ENCODE data around the gene AXIN2.

DNA sequence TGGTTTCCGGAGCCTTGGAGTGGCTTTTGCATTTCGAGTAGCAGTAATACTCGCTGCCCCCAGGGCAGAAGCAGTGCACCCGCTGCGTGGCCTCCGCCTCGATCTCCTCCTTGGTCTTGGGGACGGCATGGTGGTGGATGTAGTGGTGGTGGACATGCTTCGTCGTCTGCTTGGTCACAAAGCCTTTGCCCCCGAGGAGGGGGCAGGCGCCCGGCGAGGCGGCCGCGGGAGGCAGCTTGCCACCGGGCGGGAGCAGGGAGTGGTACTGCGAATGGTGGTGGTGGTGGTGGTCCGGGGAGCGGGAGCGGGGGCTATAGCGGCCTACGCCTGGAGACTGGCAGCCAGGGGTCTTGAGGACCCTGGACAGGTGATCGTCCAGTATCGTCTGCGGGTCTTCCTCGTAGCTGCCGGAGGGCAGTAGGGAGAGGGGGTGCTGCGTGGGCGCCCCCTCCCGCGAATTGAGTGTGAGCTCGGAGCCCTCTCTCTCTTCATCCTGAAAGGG is 24.1 kb downstream of the AXIN2 start:
- no peak for TF ChIP-seq POLR2A (IDR thresholded peaks at IDR 0.05)
- TF ChIP-seq, protein P1, sequence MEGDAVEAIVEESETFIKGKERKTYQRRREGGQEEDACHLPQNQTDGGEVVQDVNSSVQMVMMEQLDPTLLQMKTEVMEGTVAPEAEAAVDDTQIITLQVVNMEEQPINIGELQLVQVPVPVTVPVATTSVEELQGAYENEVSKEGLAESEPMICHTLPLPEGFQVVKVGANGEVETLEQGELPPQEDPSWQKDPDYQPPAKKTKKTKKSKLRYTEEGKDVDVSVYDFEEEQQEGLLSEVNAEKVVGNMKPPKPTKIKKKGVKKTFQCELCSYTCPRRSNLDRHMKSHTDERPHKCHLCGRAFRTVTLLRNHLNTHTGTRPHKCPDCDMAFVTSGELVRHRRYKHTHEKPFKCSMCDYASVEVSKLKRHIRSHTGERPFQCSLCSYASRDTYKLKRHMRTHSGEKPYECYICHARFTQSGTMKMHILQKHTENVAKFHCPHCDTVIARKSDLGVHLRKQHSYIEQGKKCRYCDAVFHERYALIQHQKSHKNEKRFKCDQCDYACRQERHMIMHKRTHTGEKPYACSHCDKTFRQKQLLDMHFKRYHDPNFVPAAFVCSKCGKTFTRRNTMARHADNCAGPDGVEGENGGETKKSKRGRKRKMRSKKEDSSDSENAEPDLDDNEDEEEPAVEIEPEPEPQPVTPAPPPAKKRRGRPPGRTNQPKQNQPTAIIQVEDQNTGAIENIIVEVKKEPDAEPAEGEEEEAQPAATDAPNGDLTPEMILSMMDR (IDR thresholded peaks at IDR 0.05): no peak

Data from ovary (tissue), 3 donors.